Trophoblast cell (in vitro differentiated cells and primary cell): ENCODE measurements around the gene MPZL1.
A peak's percentile ranks its signal among the peaks of the same experiment; 100 is the strongest.

Experiments used
- DNase-seq, 2 donors: peaks; one replicate each; pipeline ENCODE4 v3.0.0-alpha.2; 2016
- H2AFZ ChIP-seq: 2 replicates; pipeline ENCODE4 v1.6.1; 2013; ENCODE audit warnings: low read length, moderate library complexity, mild to moderate bottlenecking; ENCODE audit not compliant: insufficient read depth, poor library complexity
- H2AK5ac ChIP-seq: 2 replicates; pipeline ENCODE4 v1.6.1; 2013; ENCODE audit warnings: mild to moderate bottlenecking, low read length
- H2BK120ac ChIP-seq: 2 replicates; pipeline ENCODE4 v1.6.1; 2013; ENCODE audit warnings: low read length, mild to moderate bottlenecking, moderate library complexity; ENCODE audit not compliant: insufficient read depth, poor library complexity
- H2BK12ac ChIP-seq: 2 replicates; pipeline ENCODE4 v1.6.1; 2013; ENCODE audit warnings: mild to moderate bottlenecking, low read length, moderate library complexity
- H2BK5ac ChIP-seq: 2 replicates; pipeline ENCODE4 v1.6.1; 2013; ENCODE audit warnings: low read length, low read depth, moderate library complexity, mild to moderate bottlenecking; ENCODE audit not compliant: poor library complexity
- H3K14ac ChIP-seq: 2 replicates; pipeline ENCODE4 v1.6.1; 2013; ENCODE audit warnings: mild to moderate bottlenecking, low read length
- H3K18ac ChIP-seq: 2 replicates; pipeline ENCODE4 v1.6.1; 2013; ENCODE audit warnings: mild to moderate bottlenecking, low read length
- H3K23ac ChIP-seq: 2 replicates; pipeline ENCODE4 v1.6.1; 2013; ENCODE audit warnings: low read length
- H3K27ac ChIP-seq: 2 replicates; pipeline ENCODE4 v1.5.1; 2013; ENCODE audit warnings: low read depth, mild to moderate bottlenecking, inconsistent platforms, low read length, moderate library complexity
- H3K27me3 ChIP-seq: 2 replicates; pipeline ENCODE4 v1.6.1; 2013; ENCODE audit warnings: inconsistent platforms, mild to moderate bottlenecking, low read length, moderate library complexity; ENCODE audit not compliant: insufficient read depth
- H3K36me3 ChIP-seq, 2 experiments: 1 replicate in 1 of 2; 2 replicates in 1 of 2; pipeline ENCODE4 v1.6.1; 2013; ENCODE audit warnings: low read length in 2 of 2, mild to moderate bottlenecking in 2 of 2, moderate library complexity in 1 of 2; ENCODE audit not compliant: insufficient read depth in 2 of 2, control insufficient read depth in 1 of 2
- H3K4ac ChIP-seq: 2 replicates; pipeline ENCODE4 v1.6.1; 2013; ENCODE audit warnings: low read depth, mild to moderate bottlenecking, low read length, moderate library complexity
- H3K4me1 ChIP-seq, 2 experiments: 1 replicate in 1 of 2; 2 replicates in 1 of 2; pipeline ENCODE4 v1.6.1; 2013; ENCODE audit warnings: low read length in 2 of 2, mild to moderate bottlenecking in 2 of 2, moderate library complexity in 1 of 2; ENCODE audit not compliant: insufficient read depth in 2 of 2, control insufficient read depth in 1 of 2
- H3K4me2 ChIP-seq: 2 replicates; pipeline ENCODE4 v1.6.1; 2013; ENCODE audit warnings: inconsistent platforms, mild to moderate bottlenecking, low read length, moderate library complexity
- H3K4me3 ChIP-seq: 2 replicates; pipeline ENCODE4 v1.5.1; 2013; ENCODE audit warnings: mild to moderate bottlenecking, low read depth, low read length, inconsistent platforms
- H3K79me1 ChIP-seq: one replicate; pipeline ENCODE4 v1.6.1; 2013; ENCODE audit warnings: low read length
- H3K79me2 ChIP-seq: 2 replicates; pipeline ENCODE4 v1.6.1; 2013; ENCODE audit warnings: low read length, mild to moderate bottlenecking; ENCODE audit not compliant: control insufficient read depth, insufficient read depth, poor library complexity
- H3K9ac ChIP-seq: 2 replicates; pipeline ENCODE4 v1.6.1; 2013; ENCODE audit warnings: mild to moderate bottlenecking, low read length
- H3K9me3 ChIP-seq: 2 replicates; pipeline ENCODE4 v1.6.1; 2013; ENCODE audit warnings: low read depth, mild to moderate bottlenecking, control low read depth, inconsistent platforms, low read length; ENCODE audit not compliant: insufficient read depth
- H4K12ac ChIP-seq: 2 replicates; pipeline ENCODE4 v1.6.1; 2013; ENCODE audit warnings: low read depth, mild to moderate bottlenecking, low read length, moderate library complexity
- H4K8ac ChIP-seq: 2 replicates; pipeline ENCODE4 v1.6.1; 2013; ENCODE audit warnings: low read depth, mild to moderate bottlenecking, low read length, moderate library complexity
- H4K91ac ChIP-seq: one replicate; pipeline ENCODE4 v1.6.1; 2013; ENCODE audit warnings: low read depth, mild to moderate bottlenecking, low read length, moderate library complexity
- WGBS: extraction: QIAGEN DNeasy Blood & Tissue Kit; methylation state at CpG from one replicate; pipeline ENCODE4 v1.1.7; 2013; ENCODE audit warnings: missing lambda C conversion rate; ENCODE audit not compliant: insufficient read length, insufficient coverage; ENCODE audit errors: extremely low coverage; 5-methylcytosine and 5-hydroxymethylcytosine counted together

The MPZL1 gene

GRCh38 chr1:167748906-167749305 is 27.1 kb downstream of the MPZL1 start:
- DNase-seq, result no peak
- no peak overlapping the region for H3K14ac ChIP-seq
- H3K4me3 ChIP-seq, result no peak overlapping the region
- H3K23ac ChIP-seq, result no peak overlapping the region
- no peak overlapping the region for H3K9ac ChIP-seq
- no peaks in the 10 kb centered on the region for H3K79me1 ChIP-seq
- no peak overlapping the region for H2AK5ac ChIP-seq
- H3K27me3 ChIP-seq, result no peaks in the 10 kb centered on the region
- H3K36me3 ChIP-seq, result peaks cover 2 to 4% of the 10 kb centered on the region in 2 experiments
- no peak overlapping the region for H2AFZ ChIP-seq
- H3K4me1 ChIP-seq, result peaks cover 11 to 12% of the 10 kb centered on the region in 2 experiments
- no peak overlapping the region for H4K12ac ChIP-seq
- no peak overlapping the region for H2BK120ac ChIP-seq
- no peak overlapping the region for H2BK12ac ChIP-seq
- H4K8ac ChIP-seq, result no peak overlapping the region
- H2BK5ac ChIP-seq, result no peak overlapping the region
- H3K79me2 ChIP-seq, result peaks cover 24% of the 10 kb centered on the region
- H3K27ac ChIP-seq, result no peak overlapping the region
- no peak overlapping the region for H3K4ac ChIP-seq
- no peak overlapping the region for H4K91ac ChIP-seq
- H3K9me3 ChIP-seq, result no peaks in the 10 kb centered on the region
- no peak overlapping the region for H3K4me2 ChIP-seq
- H3K18ac ChIP-seq, result no peak overlapping the region

GRCh38 chr1:167749741-167750140 is 28.0 kb downstream of the MPZL1 start:
- Histone ChIP-seq H3K36me3 (peaks cover 2 to 4% of the 10 kb centered on the region in 2 experiments), H3K14ac (no peak overlapping the region), H3K23ac (no peak overlapping the region), H4K8ac (no peak overlapping the region), H2BK5ac (no peak overlapping the region), H4K12ac (no peak overlapping the region), H4K91ac (no peak overlapping the region), H3K27me3 (no peaks in the 10 kb centered on the region), H2BK12ac (no peak overlapping the region), H3K79me2 (peaks cover 28% of the 10 kb centered on the region), H3K27ac (no peak overlapping the region), H3K4ac (peak overlapping the region; percentile 30), H3K4me3 (no peak overlapping the region), H3K9me3 (no peaks in the 10 kb centered on the region), H2AFZ (no peak overlapping the region), H3K9ac (no peak overlapping the region), H2BK120ac (no peak overlapping the region), H3K4me2 (no peak overlapping the region), H3K79me1 (no peaks in the 10 kb centered on the region), H2AK5ac (no peak overlapping the region), H3K4me1 (peaks cover 6 to 11% of the 10 kb centered on the region in 2 experiments), H3K18ac (no peak overlapping the region)
- WGBS, result no CpG with 5 or more reads among the region's 2 CpGs
- no peak for DNase-seq

GRCh38 chr1:167750641-167751040 is 28.9 kb downstream of the MPZL1 start:
- no peaks in the 10 kb centered on the region for H3K27me3 ChIP-seq
- H3K79me1 ChIP-seq, result no peaks in the 10 kb centered on the region
- peaks cover 6 to 8% of the 10 kb centered on the region in 2 experiments for H3K4me1 ChIP-seq
- H2AK5ac ChIP-seq, result no peak overlapping the region
- peaks cover 26% of the 10 kb centered on the region for H3K79me2 ChIP-seq
- H2BK120ac ChIP-seq, result no peak overlapping the region
- H4K12ac ChIP-seq, result no peak overlapping the region
- no peak overlapping the region for H2BK12ac ChIP-seq
- H3K4me3 ChIP-seq, result no peak overlapping the region
- no peaks in the 10 kb centered on the region for H3K9me3 ChIP-seq
- WGBS, result no CpG with 5 or more reads among the region's 2 CpGs
- no peak overlapping the region for H2AFZ ChIP-seq
- H3K27ac ChIP-seq, result no peak overlapping the region
- no peak overlapping the region for H4K8ac ChIP-seq
- DNase-seq, result no peak
- H3K4ac ChIP-seq, result peak overlapping the region; percentile 60
- H4K91ac ChIP-seq, result no peak overlapping the region
- no peak overlapping the region for H3K4me2 ChIP-seq
- H2BK5ac ChIP-seq, result no peak overlapping the region
- peaks cover 2 to 4% of the 10 kb centered on the region in 2 experiments for H3K36me3 ChIP-seq
- H3K14ac ChIP-seq, result no peak overlapping the region
- no peak overlapping the region for H3K18ac ChIP-seq
- H3K9ac ChIP-seq, result no peak overlapping the region
- H3K23ac ChIP-seq, result no peak overlapping the region

GRCh38 chr1:167751676-167752075 is 29.9 kb downstream of the MPZL1 start:
- Histone ChIP-seq H3K27me3 (no peaks in the 10 kb centered on the region), H2BK120ac (no peak overlapping the region), H2BK12ac (no peak overlapping the region), H3K79me2 (peaks cover 24% of the 10 kb centered on the region), H3K4me3 (no peak overlapping the region), H3K79me1 (no peaks in the 10 kb centered on the region), H2AK5ac (no peak overlapping the region), H4K91ac (no peak overlapping the region), H3K9ac (no peak overlapping the region), H3K14ac (no peak overlapping the region), H3K4me1 (peaks cover 2% of the 10 kb centered on the region in 2 experiments), H3K4ac (peak overlapping the region; percentile 42), H4K12ac (no peak overlapping the region), H4K8ac (no peak overlapping the region), H2AFZ (no peak overlapping the region), H3K23ac (no peak overlapping the region), H3K27ac (no peak overlapping the region), H3K18ac (no peak overlapping the region), H3K9me3 (no peaks in the 10 kb centered on the region), H3K4me2 (no peak overlapping the region), H3K36me3 (peaks cover 2 to 4% of the 10 kb centered on the region in 2 experiments), H2BK5ac (no peak overlapping the region)
- no peak for DNase-seq
- WGBS, result no CpG with 5 or more reads among the region's 1 CpG
